HG03342 (cell line): ENCODE measurements around the gene TRIM38.
A peak's percentile ranks its signal among the peaks of the same experiment; 100 is the strongest.
"Not testable (repeated sequence)": the region's sequence is repeated elsewhere in the genome, so short reads cannot be mapped to it uniquely, and the experiment has no call there.

ENCODE experiments used
- ATAC-seq: cut with Tn5 transposase; IDR thresholded peaks from one replicate; pipeline ENCODE4 v1.9.1; 2021; ENCODE audit warnings: mild to moderate bottlenecking, moderate library complexity; ENCODE audit not compliant: unreplicated experiment

TRIM38 gene

DNA sequence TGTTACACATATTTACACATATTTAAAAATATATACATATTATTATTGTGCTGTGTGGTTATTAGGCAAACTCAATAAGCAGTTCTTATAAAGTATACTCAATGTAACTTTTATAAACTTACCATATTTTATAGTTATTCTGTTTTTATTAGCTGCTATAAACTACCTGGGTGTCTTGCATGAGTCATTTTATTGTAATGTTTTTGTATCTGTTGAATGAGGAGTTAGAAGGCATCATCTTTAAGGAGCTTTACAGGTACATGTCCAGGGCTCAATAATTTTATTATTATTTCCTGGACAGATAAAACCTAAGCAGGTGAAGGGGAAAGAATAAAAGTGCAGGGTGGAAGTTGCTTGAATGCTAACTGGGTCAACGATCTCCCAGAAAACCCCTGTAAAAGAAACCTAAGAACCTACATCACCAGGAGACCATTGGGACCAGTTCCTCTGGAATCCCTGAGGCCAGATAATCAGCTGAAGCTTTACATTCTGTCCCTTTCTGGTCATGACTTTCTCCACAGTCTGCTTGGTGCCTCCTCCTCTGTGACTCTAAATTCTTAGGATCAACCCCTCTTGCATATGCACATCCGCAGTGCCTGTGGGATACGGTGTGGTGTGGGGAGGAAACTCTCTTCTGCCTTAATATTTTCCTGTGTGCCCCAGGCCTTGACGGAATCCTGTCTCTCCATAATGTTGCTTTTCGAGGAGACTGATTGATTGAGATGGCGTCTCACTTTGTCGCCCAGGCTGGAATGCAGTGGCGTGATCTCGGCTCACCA, 38.0 kb downstream of the TRIM38 start:
- ATAC-seq, result no peak

DNA sequence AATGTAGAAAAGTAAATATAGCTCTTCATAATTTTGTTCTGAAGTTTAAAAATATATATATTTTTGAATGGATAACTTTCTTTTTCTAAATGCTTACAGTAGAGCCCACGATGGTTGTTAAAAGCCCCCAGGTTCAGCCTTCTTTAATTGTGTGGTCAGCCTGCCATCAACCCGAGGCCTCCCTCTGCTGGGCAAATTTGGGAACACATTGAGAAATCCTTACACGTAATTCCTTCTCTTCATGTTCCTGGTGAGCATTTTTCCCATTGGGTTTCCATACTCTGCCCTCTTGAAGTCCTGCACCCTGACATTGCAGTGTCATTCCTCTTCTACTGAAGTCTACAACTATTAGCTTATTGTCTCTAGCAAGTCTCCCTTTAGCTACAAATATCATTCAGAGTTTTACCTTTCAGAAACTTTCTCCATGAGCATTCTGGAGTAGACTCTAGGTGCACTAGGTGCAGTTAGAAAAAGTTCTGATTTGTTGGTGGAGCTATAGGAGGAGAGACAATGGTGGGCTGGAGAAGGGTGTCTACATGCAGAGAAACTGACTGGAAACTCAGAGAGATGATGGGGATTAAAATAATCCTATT, 40.6 kb downstream of the TRIM38 start:
- ATAC-seq, result no peak

DNA sequence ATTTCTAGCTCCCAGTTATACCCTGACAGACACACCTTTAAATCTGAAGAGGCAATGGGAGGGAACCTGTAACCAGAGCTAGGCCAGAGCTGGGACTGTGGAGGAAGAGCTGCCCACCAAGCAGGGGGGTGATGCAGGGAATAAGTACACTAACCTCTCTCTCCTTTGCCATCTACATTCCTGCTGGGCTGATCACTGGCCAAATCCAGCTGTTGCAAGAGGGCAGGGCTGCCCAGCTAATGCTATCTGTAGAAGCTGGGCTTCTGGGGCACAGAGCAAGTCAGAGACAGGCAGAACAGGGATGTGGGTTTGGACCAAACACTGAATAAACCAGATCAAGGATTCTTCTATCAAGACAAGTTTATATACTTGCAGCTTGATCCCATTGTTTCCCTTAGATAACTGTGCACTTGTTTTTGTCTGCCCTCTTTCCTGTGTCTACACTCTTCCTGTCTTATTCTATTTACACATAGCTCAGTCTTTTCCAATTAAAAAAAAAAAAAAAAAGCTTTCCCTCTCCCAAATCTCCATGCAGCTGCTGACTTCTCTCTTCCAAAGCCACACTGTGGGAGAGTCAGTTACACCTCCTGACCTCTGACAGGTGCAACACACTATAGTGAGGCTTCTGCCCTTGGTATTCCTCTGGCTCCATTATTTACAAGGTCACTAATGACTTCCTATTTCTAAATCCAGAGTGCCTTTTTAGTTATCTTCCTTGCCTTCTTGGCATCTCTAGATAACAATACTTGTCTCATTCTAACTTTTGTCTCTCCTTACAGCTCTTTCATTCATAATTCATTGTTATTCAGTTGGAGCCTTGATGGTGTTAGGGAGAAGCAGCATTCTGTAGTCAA, 43.7 kb downstream of the TRIM38 start:
- no peak for ATAC-seq

DNA sequence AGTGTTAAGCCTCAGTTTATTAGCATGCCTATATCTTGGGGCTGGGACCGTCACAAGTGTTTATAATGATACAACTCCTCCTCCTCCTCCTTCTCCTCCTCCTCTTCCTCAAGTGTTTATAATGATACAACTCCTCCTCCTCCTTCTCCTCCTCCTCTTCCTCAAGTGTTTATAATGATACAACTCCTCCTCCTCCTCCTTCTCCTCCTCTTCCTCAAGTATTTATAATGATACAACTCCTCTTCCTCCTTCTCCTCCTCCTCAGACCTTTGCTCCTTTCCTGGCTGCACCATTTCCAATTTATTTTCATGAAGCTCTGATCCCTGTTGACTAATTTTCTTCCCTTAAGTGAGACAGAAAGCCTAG, 44.3 kb downstream of the TRIM38 start:
- ATAC-seq, result not testable (repeated sequence)

DNA sequence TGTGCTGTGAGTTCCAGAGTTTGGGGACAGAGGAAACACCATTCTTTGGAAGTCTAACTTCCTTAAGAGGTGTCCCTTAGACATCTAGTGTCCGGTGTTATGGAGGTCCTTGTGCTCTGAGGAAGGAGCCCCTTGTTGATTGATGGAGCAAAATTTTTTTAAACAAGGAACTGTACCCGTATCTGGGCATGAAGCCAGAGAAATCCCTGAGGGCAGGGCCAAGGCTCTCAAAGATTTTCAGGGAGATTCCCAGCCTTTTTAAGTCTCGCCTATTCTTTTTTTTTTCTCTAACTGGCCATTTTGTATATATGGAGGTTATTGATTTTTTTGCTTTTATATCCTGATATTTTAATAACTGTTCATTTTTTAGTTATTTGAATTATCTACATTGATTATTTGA, 45.9 kb downstream of the TRIM38 start:
- no peak for ATAC-seq

DNA sequence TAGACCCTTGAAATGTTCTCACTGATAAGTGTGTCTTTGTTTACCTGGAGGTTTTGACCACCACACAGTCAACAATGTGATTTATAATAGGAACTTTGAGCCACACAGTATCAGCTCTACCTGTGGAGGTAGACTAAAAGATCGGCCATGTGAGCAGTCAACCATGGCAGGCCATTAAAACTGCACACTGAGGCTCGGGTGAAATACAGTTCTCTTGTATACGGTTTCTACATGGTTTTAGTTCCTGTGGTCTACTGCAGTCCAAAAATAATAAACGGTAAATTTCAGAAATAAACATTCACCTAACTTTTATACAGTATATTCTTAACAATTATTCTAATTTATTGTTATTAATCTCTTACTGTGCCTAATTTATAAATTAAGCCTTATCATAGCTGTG, 47.2 kb downstream of the TRIM38 start:
- ATAC-seq, result no peak

DNA sequence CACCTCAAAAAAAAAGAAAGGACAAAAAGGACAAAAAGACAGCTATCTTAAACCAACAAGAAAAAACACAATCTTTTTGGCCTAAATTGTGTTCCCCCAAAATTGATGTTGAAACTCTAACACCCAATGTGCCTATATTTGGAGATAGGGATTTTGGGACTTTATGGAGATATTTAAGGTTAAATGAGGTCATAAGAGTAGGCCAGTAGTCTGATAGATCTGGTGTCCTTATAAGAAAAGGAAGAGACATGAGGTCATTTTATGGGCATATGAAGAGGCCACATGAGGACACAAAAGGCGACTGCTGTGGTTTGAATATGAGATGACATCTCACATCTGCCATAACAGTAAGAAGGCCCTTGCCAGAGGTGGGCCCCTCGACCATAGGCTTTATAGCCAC, 49.5 kb downstream of the TRIM38 start:
- no peak for ATAC-seq

DNA sequence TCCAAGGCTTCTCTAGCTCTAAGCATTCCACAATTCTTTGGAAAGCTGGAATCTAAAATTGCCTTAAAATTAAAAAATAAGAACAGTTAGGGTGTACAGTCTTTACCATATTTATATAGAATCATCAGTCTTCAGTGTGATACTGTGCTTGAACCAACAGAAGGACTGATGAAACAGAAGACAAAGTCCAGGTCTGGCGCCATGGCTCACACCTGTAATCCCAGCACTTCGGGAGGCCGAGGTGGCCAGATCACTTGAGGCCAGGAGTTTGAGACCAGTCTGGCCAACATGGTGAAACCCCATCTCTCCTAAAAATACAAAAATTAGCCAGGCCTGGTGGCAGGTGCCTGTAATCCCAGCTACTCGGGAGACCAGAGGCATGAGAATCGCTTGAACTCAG, 51.8 kb downstream of the TRIM38 start:
- ATAC-seq, result not testable (repeated sequence)

DNA sequence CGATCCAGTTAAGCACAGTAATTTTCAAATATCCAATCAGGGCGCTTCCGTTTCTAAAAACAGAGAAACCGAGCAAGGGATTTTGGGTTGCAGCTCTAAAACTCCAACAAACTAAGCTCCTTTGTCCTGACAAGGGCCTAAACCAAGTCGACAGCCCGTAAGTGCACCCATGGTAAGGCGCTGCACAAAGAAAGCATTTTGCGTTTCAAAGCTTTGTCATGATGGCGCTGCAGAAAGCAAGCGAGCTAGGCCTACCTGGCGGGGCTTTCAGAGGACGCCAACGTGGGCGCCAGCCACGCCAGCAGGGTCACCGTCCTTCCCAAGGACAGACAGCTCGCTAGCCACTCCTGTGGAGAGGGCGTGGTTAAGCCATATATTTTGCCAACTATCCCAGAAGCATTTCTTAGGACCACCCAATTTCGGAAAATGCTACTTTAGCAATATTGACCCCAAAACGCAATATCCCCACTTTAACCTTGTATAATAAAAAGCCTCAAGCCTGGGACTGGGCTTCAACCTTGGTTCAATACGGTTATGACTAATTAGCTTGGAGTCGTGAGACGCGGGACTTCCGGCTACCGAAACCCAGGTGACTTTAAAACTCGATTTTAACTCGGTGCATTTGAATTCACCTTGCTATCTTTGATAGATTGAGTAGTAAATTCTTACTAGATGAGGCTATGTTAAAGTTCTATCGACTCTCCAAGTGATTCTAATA, 53.8 kb downstream of the TRIM38 start:
- ATAC-seq, result no peak

DNA sequence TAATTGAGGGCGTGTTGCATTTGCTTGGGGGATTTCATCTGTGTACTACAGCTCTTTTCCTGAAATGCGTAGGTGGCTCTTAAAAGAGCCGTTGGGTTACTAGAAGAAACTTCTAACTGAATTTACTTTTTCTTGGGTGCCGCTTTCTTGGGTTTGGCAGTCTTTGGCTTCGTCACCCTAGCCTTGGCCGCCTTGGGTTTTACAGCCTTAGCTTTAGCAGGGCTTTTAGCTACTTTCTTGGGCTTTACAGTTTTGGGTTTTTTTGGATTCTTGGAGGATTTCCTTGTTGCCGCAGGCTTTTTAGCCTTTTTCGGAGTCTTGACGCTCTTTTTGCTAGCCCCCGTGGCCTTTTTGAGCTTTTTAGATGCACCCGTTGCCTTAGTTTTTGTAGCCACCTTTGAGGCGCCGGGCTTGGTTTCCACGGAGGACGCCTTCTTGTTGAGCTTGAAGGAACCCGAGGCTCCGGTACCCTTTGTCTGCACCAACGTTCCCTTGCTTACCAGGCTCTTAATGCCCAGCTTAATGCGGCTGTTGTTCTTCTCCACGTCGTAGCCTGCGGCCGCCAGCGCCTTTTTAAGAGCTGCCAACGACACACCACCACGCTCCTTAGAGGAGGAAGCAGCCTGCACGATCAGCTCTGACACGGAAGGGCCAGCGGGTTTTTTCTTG, 54.5 kb downstream of the TRIM38 start:
- no peak for ATAC-seq

DNA sequence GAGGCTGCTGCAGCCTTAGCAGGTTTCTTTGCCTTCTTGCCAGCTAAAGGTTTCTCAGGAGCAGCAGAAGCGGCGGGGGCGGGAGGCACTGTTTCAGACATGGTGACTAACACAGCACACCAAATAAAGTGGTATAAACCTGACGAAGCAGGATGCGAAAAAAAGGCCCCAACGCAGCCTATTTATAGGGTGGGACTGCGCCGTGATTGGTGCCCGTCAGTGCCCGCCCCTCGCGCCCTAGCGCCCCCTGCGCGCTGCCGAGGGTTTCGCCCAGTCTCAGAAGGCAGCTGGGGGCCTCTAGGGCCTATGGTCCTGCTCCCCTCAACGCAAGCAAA, 55.0 kb downstream of the TRIM38 start:
- no peak for ATAC-seq

DNA sequence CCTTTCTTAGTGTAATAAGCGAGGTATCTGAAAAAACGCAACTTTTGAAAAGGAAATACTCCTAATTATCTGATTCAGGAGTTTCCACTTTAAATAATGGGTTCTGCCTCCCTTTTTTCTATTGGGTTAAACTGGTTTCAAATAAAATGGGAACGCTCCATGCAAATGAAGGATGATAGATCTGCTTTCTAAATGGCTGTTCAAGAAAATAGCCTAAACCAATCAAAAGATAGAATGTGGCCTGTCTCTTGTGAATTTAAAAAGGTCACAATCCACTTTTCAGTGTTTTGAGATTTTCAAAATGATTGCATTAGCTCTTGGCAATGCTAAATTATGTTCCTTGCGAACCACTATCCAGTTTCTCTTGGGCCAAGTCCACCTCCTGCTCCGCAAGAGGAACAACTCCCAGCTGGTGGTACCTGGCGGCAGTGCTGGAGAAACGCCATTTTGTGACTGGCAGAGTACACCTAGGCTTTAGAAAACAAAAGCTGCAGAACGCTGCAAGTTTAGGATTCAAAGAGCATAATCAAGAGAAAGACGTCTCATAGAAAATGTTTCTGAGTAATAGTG, 56.7 kb downstream of the TRIM38 start:
- ATAC-seq, result no peak

DNA sequence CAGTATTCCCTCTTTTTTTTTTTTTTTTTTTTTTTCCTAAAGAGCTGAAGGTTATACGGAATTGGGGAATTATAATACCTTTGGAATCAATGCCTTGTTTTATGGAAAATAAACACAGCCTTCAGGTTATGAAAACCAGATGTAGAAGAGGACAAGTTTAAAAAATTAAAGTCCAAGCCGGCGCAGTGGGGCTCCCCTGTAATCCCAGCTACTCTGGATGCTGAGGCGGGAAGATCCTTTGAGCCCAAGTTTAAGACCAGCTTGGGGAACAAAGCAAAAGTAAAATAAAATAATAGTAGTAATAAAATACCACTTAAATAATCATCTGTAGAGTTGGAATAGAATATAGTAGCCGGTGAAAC, 57.3 kb downstream of the TRIM38 start:
- no peak for ATAC-seq

DNA sequence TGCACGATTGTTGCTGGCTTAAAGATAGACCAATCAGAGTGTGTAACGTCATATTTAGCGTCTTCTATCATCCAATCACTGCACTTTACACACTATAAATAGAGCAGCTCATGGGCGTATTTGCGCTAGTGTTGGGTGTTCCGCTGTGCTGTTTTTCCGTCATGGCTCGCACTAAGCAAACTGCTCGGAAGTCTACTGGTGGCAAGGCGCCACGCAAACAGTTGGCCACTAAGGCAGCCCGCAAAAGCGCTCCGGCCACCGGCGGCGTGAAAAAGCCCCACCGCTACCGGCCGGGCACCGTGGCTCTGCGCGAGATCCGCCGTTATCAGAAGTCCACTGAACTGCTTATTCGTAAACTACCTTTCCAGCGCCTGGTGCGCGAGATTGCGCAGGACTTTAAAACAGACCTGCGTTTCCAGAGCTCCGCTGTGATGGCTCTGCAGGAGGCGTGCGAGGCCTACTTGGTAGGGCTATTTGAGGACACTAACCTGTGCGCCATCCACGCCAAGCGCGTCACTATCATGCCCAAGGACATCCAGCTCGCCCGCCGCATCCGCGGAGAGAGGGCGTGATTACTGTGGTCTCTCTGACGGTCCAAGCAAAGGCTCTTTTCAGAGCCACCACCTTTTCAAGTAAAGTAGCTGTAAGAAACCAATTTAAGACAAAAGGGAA, 57.9 kb downstream of the TRIM38 start:
- ATAC-seq, result peak; percentile 45

DNA sequence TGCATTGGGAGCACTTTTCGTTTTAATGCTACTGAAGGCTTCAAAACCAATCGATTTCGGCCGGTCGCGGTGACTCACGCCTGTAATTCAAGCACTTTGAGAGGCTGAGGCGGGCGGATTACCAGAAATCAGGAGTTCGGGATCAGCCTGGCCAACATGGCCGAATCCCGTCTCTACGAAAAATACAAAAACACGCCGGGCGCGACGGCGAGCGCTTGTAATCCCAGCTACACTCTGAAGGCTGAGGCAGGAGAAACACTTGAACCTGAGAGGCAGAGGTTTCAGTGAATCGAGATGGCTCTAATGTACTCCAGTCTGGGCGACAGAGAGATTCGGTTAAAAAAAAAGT, 58.4 kb downstream of the TRIM38 start:
- peak; percentile 7 for ATAC-seq

DNA sequence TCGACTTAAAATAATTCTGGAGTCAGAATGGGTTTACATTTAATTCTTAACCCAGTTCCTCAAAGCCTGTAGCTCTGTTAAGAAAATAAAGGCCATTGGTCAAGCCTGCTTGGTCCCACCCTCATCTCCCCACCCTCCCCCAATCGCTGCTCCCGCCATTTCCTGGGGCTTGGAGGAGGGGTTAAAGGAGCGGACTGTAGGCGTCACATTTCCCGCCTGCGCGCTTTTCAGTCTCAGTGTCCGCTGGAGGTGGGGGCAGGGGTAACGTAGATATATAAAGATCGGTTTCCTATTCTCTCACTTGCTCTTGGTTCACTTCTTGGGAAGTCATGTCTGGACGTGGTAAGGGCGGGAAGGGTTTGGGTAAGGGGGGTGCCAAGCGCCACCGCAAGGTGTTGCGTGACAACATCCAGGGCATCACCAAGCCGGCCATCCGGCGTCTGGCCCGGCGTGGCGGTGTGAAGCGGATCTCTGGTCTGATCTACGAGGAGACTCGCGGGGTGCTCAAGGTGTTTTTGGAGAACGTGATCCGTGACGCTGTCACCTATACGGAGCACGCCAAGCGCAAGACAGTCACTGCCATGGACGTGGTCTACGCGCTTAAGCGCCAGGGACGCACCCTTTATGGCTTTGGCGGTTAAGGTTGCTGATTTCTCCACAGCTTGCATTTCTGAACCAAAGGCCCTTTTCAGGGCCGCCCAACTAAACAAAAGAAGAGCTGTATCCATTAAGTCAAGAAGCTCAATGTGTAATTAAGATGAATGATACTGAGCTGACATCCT, 58.9 kb downstream of the TRIM38 start:
- ATAC-seq, result peak; percentile 41

DNA sequence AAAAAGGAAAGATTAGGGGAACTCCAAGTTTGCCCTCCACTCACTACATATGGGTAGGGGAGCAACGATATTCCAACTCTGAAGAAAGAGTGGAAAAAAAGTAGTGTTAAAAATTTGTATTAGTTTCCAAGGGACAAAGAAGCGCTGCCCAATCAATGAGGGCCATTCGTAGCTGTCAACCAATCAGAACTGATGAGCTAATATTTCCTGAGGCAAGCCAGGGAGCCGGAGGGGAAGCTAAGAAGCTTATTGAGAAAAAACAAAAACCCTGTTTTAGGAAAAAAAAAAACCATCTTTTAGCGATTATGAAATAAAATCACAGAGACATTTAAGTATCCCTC, 59.5 kb downstream of the TRIM38 start:
- no peak for ATAC-seq

DNA sequence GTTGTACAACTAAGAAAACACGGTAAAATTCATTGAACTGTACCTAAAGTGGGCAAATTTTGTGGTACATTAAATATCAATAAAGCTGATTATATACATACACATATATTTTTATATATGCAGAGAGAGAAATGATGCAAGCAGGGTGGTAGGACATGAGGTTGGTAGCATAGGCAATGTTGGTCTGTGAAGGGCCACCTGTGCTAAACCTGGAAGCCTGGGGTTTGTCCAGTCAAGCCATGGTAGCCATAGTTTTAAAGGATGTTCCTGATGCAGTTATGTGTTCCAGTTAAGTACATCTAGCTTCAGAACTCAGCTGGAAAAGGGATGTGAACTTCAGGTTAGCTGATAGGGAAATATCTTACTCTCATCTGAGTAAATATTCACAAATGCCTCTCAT, 60.1 kb downstream of the TRIM38 start:
- no peak for ATAC-seq

DNA sequence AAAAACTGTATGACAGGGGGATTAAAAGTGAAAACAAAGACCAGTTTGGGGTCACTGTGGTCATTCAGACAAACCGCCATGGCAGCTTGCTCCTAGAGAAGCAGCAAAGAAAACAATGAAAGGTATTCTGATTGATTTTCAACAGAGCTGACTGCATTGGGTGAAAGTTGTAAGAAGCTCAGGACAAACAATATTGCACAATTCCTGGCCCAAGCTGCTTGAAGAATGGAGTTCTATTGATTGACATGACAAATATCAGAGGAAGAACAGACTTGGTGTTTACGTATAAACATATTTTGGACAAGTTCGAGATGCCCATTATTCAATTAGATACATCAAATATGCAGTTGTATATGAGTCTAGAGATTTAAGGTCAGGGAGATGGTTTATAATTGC, 62.0 kb downstream of the TRIM38 start:
- no peak for ATAC-seq
